Stimulated activated CD8-positive, alpha-beta memory T cell treated with anti-CD3 and anti-CD28 coated beads, Interleukin-12 subunit alpha, Interleukin-12 subunit beta, amount 100 ng/mL, for 24 hours (primary cell): ENCODE results near the gene APOA4.
"Not testable (repeated sequence)": the region's sequence is repeated elsewhere in the genome, so short reads cannot be mapped to it uniquely, and the experiment has no call there.

Experiments
- DNase-seq: peaks from one replicate; pipeline ENCODE4 v3.0.0-alpha.2; 2020; ENCODE audit errors: extremely low read depth

The APOA4 gene

DNA sequence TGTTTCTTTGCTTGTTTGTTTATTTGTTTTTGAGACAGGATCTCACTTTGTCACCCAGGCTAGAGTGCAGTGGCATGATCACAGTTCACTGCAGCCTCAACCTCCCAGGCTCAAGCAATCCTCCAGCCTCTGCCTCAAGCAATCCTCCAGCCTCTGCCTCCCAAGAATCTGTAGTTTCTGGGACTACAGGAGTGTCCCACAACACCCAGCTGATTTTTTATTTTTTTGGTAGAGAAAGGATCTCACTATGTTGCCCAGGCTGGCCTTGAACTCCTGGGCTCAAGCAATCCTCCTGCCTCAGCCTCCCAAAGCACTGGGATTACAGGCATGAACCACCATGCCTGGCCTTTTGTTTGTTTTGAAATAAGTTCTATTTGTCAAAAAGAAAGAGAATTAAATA lies 21.4 kb downstream of the APOA4 start:
- DNase-seq: not testable (repeated sequence)

DNA sequence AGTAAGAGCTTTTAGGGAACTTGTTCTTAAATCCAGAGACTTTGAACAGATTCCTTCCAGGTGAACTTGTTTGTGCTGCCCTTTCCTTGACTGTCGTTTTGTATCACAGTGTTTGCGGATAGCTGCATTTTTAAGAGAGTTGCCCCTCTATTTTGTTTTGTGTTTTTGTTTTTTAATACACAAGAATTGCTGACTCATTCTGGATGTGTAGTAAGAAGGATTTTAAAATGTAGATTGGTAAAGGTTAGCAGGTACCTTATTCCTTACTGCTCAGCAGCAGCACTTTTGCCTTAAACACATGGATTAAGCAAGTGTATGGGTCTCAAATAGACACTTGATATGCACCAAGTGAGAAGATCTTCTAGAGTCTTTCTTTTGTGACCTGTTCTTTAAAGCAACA lies 22.5 kb downstream of the APOA4 start:
- no peak for DNase-seq

DNA sequence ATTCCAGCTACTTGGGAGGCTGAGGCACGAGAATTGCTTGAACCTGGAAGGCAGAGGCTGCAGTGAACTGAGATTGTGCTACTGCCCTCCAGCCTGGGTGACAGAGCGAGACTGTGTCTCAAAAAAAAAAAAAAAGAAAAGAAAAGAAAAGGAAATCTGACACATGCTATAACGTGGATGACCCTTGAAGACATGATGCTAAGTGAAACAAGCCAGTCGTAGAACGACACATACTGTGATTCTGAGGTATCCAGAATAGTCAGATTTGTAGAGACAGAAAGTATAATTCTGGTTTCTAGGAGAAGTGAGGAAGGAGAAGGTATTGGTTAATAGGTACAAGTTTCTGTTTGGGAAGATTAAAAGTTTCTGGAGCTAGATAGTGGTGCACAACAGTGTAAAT lies 24.7 kb downstream of the APOA4 start:
- no peak for DNase-seq

DNA sequence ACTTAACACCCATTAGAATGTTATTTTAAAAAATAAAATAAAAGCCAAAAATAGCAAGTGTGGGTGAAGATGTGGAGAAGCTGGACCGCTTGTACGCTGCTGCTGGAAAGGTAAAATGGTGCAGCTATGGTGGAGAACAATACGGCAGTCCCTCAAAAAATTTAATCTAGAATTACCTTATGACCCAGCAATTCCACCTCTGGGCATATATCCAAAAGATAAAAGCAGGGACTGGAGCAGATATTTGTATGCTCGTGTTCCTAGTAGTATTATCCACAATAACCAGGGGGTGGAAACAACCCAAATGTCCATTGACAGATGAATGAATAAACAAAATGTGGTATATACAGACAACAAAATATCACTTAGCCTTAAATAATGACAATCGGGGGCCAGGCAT lies 25.3 kb downstream of the APOA4 start:
- no peak for DNase-seq

DNA sequence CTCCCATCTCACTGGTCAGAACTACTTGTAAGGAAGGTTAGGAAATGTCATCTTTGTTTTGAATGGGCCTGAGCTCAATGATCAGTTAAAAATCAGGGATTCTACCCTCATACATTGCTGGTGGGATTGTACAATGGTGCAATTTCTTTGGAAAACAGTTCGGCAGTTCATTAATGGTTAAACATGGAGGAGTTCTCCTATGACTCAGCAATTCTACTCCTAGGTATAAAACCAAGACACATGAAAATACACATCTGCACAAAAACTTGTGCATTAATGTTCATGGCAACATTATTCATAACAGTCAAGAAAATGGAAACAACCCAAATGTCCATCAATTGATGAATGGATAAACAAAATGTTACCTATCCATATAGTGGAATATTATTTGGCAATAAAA lies 26.6 kb downstream of the APOA4 start:
- no peak for DNase-seq

DNA sequence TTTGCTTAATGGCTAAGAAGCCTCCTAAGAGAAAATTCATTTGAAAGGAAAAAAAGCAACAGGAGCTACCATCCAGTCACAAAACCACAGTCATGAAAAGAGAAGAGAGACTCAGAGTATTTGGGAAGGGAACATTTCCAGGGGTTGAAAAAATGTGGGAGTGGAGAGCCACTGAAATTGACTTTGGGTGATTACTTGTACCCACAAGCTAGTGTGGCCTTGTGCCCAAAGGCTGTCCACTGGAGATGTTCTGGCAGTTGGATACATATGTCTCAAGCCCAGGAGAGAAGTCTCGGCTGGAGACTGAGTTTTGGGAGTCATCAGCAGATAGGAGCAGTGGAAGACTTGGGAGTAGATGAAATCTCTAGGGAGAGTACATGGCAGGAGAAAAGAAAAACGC lies 28.3 kb downstream of the APOA4 start:
- no peak for DNase-seq

DNA sequence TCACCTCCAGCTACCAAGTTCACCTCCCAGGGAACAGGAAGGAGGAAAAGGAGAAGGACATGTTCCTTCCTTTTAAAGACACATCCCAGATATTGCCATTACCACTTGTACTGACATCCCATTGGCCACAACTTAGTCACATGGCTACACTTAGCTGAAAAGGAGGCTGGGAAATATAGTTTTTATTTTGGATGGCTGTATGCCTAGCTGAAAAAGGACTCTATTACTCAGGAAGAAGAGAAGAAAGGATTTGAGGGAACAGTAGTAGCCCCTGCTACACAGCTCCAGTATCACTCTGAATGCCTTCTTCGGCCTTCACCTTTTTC lies 29.4 kb downstream of the APOA4 start:
- DNase-seq: no peak

DNA sequence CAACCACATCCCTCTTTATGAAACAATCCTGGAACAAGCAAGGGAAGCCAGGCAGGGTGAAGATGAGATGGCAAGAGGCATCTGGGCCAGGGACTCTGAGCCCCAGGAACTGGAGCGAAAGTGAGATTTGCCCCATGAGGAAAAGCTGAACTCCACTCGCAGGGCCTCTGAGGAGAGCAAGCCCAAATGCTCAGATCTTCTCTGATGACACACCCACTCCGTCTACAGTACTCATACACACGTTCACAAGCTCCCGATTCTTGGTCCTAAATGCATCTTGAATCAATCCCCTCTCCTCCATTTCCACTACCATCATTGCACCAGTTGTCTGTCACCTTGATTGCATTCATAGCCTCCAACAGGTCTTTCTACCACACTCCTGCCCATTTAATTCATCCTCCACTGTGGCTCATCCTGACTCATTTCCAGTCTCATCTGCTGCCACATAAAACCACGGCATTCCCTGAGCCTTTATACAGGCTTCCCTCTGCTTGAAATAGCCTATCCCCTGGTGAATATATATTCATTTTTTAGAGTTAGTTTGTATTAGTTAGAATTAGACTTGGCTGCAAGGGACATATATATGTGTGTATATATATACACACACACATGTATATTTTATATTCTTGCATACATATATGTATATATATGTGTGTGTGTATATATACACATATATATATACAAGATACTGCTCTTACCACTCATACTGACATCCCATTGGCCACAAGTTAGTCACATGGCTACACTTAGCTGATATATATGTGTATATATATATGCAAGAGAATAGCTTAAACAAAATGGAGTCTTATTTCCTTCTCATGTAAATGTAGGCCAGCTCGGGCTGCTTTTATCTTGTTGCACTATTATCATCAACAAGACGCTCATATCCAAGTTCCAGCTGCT lies 30.0 kb downstream of the APOA4 start:
- no peak for DNase-seq

DNA sequence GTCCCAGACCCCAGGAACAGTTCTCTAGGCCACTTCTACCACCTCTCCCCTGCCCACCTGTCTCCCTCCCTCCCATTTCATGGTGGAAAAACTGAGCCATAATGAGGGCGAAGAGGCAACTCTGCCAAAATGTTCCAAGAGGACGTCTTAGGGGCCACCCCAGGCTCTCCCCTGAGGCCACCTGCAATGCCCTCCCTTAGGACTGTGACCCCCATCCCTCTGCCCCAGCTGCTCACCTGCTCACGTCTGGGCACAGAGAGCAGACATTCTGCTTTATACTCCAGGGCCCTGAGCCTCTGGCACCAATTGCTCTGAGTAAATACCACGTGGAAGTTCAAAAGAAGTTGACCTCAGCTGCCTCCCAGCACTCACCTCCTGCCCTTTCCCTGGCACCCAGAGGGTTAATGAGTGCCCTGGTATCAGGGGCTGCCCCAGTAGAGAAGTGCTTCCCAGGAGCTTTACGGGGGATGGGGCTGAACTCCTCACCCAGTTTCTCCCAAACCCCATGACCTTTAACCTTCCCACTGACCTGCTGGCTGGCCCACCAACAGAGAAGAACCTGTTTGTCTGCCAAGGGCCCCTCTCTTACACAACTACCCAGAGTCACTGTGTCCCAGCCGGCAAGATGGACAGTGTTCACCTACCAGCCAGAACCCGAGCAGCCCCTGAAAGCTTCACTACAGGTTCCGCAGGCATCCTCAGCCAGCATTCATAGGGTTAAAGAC lies 30.8 kb downstream of the APOA4 start:
- DNase-seq: no peak

DNA sequence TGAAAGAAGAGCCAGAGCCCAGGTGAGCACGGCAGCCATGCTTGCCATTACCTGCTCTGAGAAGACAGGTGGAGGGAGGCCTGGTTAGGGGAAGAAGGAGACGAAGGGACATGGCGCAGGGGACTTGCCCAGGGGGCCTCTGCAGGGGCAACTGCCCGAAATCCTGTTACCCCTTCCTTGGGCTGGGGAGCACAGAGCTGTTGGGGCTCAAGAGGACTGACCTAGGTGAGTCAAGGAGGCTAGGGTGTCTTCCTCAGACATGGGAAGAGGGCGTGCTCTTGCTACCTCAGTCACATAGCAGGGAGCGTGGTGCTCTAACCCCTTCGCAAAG lies 31.3 kb downstream of the APOA4 start, which contains the start of gene APOA5:
TSS of gene APOA5 (minus strand) at position 67 of the 331 bp plus-strand sequence. CDS start at position 48, 19 bp downstream.
- no peak for DNase-seq

DNA sequence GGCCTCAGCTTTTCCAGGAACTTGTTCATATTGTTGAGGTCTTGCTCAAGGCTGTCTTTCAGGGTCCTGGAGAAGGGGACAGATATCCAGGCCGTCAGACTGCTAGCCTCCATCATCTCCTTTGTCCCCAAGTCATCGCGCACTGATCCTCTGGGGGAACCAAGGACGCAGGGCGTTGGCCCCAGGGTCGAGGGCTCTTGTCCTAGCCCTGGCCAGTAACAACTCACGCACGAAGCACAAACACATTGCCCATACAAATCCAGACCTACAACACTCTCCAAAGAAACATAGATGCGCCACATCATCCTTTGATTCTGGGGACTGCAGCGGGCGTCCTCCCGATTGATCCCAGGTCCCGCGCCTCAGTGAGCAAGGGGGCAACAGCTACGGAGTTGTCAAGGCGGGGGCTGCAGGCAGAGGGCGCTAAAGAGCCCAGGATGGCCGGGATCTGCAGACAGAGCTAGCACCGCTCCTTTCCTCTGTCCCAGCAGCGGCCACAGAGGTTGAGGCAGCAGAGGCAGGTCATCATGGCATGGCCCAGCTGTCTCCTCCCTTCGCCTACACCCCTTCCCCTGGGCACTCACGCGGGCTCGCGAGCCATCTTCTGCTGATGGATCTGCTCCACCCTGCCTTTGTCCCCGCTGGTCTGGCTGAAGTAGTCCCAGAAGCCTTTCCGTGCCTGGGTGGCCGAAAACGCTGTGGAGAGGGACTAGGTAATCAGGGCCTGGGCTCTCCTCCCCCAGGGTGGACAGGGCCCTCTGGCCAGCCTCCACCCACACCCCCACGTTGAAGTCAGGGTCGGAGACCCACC lies 31.9 kb downstream of the APOA4 start:
- peak; percentile 35 for DNase-seq

DNA sequence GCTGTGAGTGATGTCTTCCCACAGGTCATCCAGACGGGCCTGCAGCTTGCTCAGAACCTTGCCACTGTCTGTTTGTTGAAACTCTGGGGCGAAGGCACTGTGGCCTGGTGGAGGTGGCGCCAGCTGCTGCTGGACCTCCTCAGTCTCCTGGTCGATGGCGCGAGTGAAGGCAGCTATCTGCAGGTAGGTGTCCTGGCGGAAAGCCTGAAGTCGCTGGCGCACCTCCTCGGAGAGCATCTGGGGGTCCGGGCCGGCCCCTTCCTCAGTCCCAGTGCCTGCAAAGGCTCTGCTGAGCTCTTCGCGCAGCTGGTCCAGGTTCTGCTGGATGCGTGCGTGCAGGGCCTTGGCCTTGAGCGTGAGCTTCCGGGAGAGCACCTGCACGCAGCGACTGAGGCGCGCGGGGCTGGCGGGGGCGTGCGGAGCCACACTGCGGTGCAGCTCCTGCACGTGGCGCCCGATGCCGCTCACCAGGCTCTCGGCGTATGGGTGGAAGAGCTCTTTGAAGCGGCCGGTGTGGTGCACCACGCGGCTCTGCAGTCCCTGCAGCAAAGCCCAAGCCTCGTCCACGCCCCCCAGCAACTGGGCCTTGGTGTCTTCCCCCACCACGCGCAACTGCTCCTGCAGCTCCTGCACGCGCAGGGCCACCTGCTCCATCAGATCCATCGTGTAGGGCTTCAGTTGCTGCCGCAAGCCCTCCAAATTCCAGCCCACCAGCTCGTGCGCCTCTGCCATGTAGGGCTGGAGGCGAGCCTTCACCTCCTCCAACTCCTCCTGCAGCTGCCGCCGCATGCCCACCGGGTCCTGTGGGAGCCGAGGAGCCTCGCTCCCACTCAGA lies 32.7 kb downstream of the APOA4 start:
- DNase-seq: no peak

DNA sequence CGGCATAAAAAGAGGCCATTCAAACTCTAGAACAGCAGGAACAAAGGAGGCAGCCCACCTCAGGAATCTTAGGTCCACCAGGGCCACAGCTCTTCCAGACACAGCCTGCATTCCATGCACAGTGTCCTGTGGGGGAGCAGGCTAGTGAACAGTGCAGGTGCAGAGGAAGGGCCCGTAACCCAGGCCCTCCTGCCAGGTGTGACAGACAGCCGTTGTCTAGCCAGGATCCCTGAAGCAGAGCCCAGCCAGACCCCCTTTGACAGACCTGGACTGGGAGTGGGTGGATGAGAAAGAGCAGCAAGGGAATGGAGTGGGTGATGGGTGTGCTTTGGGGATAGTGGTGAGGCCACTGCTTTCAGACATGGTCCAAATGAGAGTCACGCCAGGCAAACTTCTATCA lies 34.1 kb downstream of the APOA4 start:
- no peak for DNase-seq

DNA sequence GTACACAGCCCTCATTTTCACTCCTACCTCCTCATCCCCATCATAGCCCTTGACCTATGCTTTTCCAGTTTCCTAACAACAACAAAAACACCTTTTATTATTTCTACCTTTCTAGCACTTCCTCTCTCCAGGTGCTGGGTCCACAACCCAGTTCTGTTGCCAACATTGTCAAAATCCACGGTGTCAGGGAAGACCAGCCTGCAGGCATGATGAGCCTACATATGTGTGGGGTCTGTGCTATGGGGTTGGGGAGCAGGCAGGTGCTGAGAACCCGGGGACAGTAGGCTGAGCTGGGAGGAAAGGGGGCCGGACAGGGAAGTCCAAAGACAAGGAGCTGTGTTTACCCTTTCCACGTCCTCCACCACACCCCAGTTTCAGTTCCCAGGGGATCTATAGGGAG lies 34.6 kb downstream of the APOA4 start:
- DNase-seq: no peak

DNA sequence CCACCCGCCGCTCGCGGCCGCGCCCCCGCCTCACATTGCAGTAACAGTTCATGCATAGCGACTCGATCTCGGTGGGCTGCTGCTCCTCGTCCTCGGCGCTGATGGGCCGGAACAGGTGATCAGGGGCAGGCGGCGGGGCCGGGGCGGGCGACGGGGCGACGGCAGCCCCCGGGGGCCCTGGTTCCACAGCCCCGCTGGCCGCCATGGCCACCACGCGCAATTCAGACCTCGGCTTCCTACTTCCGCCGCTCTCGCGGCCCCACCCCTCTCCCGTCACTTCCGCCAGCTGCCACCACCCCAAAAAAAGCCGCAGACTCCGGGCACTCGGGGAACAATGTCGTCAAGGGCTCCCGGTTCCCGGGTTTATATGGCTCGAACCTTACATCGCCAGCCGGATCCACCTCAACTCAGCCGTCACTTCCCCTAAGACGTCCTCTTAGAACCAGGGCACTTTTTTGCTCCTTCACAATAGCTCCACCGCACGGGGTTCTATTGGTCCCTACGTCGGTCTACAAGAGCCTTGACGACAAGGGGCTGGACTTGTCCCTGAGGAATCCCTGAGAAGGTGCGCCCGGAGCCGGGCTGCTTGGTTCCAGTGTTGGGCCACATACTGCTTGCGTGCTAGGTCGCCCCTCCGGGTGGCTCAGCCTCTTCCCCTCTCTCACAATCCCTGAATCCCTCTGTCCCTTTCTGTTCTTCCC lies 35.2 kb downstream of the APOA4 start, which contains the start of gene ZPR1:
TSS of gene ZPR1 (minus strand) at position 238 of the 701 bp plus-strand sequence. CDS start at position 205, 33 bp downstream.
- DNase-seq: peak; percentile 64

DNA sequence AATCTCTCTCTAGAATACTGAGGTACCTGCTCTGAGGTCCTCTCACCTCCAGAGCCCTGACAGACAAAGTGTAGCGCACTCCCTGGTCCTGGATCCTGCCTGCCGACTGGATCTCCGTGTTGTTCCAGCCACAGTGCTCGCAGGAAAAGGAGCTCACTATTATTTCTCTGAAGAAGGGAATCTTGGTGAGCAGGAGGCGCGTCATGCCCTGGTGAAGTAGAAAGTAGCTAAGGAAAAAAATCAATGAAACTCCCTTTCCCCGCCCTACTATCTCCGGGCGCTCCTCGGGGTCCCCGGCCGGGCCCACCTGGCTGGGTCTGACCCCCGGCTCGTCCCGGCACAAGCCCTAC lies 35.7 kb downstream of the APOA4 start:
- no peak for DNase-seq

DNA sequence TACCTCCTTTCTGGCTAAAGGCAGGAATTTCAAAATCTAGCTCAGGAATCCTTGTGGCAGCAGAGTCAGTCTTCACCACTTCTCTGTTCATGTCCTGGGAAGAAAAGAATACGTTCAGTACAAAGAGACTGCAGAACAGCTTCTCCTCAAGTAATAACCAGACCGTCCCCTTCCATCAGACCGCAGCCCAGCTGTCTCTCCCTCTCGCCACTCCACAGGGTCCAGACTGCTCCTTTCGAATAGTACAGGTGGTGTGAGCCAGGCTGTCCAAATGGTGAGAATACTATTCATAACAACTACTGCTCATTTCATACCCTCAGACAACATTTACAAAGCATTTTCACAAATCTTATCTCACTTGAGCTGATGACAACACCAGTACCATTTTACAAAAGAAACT lies 36.1 kb downstream of the APOA4 start:
- DNase-seq: no peak

DNA sequence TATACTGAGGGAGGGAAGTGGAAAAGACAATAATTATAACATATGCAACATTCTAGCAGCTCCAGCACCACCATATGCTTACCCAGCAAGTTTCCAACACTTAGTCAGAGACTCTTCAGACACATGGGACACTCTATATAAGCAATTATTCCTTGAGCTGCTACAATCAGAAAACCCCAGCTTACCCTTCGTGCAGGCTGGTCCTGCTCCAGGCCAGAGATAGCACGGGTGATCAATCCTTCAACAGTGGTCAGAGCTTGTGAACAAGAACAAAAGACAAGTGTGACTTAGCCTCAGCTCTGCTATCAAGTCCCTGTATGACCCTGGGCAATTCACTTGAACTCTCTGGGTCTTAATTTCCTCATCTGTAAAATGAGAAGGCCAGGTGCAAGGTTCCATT lies 36.8 kb downstream of the APOA4 start:
- no peak for DNase-seq

DNA sequence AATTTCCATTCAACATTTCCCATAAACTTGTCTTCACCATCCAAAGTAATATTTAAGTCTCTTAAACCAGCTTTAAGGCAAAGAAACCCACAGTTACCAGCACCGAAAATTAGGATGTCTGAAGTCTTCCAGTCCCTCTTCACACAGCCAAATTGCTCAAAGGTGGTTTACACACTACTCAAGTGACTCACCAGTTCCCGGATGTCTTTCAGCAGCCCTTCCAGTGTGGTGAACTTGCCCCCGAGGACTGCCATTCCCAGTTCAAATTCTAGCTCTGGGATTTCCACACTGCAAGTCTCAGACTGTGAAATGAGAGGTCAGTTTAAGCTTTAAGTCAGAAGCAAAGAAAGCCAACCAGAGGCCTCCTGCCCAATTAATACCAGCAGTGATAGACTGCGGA lies 40.4 kb downstream of the APOA4 start:
- DNase-seq: no peak

DNA sequence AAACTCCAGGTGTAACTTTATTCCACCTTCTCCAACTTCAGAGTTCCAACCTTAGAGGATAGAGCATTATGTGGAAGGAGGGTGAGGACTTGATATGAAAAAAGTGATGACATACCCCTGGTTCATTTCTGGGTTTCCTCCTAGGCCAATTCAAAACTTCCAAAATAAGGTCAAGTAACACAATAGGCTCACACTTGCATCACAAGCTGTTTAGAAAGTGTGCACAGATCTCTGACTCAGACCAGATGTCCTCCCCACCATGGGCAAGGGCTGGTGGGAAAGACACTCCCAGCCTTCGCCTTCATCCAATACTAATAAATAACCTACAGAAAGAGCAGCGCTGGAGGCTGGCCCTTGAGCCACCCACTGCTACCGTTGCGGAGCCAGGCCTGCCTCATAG lies 44.5 kb downstream of the APOA4 start:
- no peak for DNase-seq

DNA sequence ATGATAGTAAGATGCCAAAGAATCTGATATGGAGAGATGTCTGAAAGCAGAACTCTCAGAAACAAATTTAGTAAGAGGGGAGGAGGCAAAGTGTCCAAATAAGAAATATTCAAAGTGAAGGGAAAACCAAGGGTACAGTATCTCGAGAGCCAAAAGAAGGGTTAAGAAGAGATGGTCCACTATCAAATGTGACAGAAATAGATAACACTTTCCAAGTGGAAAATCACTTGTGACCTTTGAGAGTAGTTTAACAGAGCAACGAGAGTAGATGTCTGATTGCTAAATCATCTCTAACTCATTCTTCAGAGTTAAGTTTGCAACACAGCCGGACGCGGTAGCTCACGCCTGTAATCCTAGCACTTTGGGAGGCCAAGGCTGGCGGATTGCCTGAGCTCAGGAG lies 46.0 kb downstream of the APOA4 start:
- DNase-seq: no peak
